Stimulated activated CD8-positive, alpha-beta memory T cell treated with anti-CD3 and anti-CD28 coated beads, Interleukin-12 subunit alpha, Interleukin-12 subunit beta, amount 100 ng/mL, for 1 hour (primary cell): Measurements from ENCODE around the gene ARID3C.

Source experiments
- DNase-seq: peaks from one replicate; pipeline ENCODE4 v3.0.0-alpha.2; 2020; ENCODE audit warnings: low read depth

Gene ARID3C

GRCh38 chr9:34594177-34594576 lies 34.7 kb downstream of the ARID3C start:
- DNase-seq = no peak

- no peak for DNase-seq
These were observed 35.8 kb downstream of the ARID3C start for GRCh38 chr9:34592895-34593601.

DNA sequence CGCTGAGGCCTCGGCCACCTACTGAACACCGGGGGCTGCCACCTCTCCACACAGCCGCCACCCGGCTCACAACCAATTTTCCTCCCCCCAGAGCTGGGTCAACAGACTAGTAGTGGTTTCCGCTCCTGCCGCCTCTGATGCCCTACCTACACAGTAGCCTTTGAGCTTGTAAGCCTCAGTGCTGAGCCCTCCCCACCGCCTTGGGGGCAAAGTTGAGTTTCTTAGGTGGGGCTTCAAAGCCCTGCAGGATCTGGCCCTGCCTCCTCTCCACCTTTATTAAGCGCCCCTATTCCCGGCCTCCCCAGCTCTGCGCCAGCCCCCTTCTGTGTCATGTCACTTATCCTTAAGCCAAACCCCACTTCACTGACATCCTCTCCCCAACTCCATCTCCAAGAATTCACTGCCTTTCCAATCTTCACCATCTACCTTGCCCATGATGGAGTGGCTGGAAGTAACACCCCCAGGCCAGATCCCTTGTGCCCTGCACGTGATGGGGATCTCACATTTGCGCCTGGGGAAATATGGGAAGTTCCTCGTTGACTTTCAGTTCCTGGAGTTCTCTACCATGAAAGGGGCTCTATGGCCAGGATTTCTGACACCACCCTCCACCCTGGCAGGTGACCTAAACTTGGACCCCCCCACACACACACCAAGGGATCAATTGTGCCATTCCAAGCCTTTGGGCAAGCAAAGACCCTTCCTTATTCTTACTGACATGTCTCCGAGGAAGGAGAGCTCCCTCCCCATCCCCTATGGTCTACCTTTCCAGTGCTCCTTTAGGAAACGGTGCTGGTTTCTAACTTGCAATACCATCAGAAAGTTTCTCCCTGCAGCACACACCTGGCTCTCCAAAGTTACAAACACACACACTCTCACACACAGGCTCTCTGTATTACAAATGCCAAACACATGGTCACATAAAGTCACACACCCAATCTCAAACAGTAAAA lies 36.7 kb downstream of the ARID3C start:
- no peak for DNase-seq

DNA sequence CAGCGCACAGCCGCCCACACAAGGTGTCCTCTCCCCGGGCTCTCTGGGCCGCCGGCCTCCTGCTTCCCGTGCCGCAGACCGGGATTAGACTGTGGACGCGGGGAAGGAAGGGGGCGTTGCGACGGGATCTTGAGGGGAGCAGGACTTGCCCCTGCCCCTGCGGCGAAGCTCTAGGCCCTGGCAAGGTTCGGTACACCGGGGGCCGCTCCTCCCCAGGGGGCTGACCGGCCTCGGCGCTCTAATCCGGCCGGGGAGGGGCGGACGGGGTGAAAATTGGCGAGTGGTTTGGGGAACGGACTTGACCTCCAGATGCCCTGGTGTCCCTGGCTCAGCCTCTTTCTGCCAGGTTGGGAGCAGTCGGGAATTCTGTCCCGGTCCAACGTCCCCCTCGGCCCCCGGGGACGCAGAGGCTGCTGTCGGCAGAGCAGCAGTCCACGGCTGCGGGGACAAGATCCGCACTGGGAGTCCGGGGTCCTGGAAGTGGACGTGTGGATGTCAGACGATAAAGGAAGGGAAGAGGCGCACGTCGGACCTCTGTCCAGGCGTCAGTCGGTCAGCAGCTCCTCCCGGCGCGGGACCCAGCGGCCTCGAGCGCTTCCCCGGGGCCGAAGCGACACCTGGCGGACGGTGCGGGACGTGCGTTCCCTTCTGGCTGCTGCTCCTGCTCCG lies 37.5 kb downstream of the ARID3C start:
- peak; percentile 66 for DNase-seq

DNA sequence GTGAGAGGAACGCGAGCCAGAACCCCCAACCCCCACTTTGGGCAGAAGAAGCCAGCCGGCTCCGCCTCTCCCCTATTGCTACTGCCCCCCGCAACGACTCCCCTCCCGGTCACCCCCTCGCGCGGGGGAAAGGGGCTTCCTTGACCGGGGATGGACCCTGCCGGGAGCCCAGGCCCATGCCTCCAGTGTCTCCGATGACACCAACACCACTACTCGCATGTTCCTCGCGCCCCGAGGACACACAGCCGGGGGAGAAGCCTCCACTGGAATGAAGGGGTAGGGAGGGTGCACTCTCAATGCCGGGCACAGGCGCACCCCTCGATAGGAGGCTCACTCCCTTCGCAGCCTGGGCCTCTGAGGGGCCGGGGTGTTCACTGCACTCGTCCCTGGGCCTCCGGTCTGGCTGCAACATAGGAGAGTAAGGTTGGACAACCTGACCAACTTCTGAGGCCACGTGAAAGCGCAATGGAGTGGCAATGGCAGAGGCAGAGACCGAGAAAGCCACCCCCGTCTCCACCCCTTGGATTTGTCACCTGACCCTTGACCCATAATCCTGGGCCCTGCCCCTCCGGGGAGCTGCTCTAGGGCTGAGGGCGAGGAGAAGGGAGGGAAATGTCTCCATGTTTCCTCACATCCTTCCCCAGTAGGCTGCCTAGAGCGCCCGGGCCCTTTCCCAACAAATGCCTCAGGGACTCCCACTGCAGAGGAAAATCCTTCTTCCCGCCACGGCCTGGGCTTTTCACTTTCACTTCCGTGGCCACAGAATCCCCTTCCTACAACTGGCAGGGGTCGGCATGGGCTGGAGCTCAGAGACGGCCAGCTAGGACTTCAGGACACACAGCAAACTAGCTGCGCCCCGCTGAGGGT lies 38.3 kb downstream of the ARID3C start:
- no peak for DNase-seq

DNA sequence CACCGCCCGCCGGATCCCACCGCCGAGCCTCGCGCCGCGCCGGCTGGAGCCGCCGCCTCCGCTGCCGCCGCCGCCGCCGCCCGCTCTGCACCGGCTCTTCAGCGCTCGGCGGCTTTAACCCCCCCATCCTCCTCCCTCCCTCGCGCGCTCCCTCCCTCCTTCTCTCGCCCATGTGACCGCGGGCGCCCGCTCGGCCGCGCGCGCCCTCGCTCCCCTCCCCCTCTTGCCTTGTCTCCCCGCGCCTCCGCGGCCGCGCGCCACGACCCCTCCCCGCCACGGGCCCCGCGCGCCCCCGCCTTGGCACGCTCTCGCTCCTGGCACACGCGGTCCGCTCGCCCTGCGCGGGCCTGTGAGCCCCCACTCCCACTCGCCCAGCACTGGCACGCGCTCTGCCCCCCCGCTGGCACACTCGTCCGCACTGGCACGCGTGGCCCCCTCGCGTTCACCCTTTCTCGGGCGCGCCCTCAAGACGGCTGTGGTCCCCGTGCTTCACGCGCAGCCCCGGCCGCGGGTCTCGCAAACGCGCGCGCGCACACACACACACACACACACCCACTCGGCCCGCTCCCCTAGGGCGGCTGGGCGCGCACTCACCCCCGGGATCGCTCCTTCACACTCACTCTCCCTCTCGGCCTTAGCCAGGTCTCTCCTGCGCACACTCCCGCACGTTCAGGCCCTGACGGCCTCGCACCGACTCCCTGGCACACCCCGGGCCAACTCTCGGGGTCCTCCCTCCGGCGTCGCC lies 39.1 kb downstream of the ARID3C start, which contains the start of gene CNTFR:
Gene CNTFR, minus strand, starts transcription at position 89 of the 745 bp plus-strand sequence. CDS start 20,743 bp downstream, outside the sequence.
- DNase-seq = no peak

- DNase-seq = no peak
These were observed 39.9 kb downstream of the ARID3C start for GRCh38 chr9:34588671-34589635.

DNA sequence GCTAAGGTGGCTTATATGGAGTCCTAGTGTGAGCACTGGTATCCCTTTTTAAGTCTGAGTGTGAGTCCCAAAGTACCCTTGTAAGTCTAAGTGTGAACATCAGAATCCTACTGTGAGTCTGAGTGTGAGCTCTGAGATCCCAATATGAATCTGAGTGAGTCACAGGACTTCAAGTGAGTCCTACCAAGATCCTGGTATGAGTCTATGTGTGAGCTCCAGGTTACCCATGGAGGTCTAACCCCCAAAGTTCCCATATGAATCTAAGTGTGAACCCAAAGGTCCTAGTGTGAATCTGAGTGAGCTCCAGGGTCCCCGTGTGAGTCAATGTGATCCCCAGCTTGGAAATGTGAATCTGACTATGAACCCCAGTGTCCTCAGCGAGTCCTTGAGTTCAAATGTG lies 41.6 kb downstream of the ARID3C start:
- DNase-seq = no peak

- no peak for DNase-seq
These were observed 42.8 kb downstream of the ARID3C start for GRCh38 chr9:34585946-34586669.

DNA sequence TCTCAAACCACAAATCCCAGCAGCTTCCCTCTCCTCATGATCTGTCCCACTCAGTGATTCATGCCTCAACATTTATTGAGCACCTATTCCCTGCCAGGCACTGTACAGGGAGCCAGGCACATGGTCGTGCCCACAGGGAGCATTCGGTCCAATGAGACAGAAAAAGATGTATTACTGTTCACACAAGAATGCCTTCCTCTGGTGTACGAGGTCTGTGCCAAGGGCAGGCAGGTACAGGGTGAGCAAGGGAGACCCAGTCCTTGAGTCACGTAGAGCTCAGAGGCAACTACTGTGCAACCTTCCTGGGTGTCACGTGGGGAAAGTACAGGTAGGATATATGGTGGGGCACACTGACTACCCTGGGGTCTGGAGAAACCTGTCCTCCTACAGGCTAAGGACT lies 43.9 kb downstream of the ARID3C start:
- DNase-seq = no peak

DNA sequence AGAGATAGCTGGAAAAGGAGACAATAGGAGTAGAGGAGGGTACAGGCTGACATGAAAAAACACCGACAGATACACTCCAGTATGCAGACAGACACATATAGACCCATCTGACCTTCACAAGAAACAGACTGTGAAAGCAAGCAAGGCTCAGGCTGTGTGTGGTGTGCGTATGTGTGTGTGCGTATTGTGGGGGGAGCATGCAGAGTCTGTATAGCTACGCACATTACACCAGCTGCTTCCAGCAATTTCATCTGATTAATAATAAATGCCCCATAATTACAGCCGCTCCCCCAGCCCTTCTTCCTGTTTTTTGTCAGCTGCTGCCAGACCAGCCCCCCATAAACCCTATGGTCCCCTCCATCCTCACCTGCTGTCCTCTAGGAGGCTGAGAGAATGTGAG lies 46.1 kb downstream of the ARID3C start:
- no peak for DNase-seq

DNA sequence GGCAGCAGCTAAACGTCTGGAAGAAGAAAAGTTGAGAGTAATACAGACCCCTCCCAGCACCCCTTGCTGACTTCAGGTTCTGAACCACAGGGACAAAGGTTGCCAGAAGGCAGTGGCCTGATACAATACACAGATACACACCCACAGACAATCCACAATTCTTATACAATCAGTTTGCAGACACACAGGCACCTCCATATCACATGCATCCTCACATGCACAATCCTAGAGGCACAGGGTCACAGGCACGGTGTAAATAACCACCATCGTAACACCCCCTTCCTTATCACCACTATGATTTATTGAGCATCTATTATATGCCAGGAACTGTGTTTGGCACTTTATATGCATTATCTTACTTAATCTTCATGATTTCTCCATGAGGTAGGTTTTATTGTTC lies 47.5 kb downstream of the ARID3C start:
- no peak for DNase-seq

GRCh38 chr9:34580358-34580757 lies 48.5 kb downstream of the ARID3C start:
- DNase-seq = no peak

DNA sequence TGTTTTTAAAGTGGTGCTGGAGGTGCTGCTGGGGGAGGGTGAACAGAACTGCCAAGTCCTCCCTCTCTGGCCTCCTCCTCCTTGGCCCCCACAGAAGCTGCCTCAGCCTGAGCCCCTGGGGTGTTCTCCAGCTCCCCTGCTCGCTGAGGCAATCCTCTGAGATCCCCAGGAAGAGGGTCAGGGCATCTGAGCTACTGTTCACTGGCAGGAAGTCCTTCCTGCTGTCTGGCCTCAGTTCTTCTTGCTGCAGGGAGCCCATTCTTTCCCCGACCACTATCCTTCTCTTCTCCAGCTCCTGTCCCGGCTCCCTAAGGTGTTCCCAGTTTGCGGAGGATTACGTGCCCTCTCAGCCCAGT lies 49.1 kb downstream of the ARID3C start:
- DNase-seq = no peak

DNA sequence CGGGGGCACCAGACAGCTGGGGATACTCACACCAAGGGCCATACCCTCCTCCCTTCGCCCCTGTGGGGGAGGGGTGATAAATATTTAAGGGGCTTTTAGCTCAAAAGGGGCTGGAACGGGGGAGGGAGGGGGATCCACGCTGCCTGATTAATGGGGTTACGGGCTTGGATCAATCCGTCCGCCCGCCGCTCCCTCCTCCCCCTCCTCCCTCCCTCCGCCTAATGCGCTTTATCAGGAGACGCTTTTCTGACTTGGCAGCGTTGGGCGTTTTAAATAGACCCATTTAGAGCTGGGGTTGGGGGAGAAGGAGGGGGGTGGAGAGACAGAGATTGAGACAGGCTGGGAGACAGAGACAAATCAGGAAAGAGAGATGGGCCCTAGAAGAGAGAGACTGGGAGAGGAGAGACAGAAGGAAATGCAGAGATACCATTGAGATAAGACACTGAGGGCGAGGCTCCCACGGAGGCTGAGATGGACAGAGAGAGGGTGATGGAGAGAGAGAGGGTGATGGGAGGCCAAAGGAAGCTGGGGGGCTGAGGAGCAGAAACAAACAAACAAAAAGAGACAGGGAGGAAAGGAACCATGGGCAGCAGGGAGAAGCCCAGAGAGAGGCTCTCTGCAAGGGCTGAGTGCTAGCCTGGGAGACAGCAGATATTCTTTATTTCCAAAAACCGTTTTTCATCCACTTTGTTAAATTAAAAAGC lies 49.6 kb downstream of the ARID3C start:
- no peak for DNase-seq

DNA sequence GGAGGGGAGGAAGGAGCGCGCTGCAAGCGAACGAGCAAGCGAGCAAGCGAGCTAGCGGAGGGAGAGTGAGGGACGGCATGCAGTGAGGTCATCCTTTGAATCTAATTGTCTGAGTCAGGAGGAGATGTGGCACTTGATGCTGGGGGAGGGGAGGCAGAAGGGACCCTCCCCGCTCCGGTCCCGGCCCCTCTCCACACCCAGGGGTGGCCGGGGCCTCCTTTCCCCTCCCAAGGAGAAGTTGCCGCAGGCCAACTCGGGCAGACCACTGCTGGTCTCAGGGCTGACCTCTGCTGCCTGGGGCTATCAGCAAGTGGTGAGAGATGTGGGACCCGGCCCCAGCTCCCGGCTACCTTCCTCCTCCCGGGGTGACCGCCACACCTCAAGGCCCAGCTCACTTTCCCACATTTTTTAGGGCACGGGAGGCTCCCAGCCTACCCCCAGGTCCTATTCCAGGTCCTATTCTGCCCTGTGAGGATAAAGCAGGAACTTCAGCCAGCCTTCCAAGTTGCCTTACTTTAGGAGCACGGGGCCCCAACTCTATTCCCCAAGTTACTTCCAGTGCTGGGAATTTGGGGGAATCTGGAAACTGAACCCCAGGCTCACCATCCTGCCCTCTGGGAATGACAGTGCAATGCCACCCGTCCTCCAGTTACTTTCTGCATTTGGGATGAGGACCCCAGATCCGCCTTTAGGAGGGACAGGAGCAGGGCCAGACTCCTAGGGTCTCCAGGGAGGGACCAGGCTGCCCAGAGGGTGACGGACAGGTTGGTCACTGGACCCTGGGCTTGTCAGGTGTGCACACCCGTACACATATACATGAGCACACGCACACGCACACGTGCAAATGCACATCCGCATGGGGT lies 50.4 kb downstream of the ARID3C start:
- no peak for DNase-seq
